ENCODE results near the gene RABGGTA. TPM values are rescaled to one million over a fixed set of nuclear protein-coding genes. Genes with fewer than 3 reads are reported as not detected.

Gene RABGGTA
- total and polyA plus RNA-seq, 9 of the 15 experiments (the other 6 are each of a cell fraction or from before 2014, with no cell fraction given) = 4.5 to 24.2 (median 15.5) TPM

GRCh38 chr14:24315807-24316596 lies 44.6 kb upstream of the RABGGTA start (continued):
- TF ChIP-seq, protein P1, sequence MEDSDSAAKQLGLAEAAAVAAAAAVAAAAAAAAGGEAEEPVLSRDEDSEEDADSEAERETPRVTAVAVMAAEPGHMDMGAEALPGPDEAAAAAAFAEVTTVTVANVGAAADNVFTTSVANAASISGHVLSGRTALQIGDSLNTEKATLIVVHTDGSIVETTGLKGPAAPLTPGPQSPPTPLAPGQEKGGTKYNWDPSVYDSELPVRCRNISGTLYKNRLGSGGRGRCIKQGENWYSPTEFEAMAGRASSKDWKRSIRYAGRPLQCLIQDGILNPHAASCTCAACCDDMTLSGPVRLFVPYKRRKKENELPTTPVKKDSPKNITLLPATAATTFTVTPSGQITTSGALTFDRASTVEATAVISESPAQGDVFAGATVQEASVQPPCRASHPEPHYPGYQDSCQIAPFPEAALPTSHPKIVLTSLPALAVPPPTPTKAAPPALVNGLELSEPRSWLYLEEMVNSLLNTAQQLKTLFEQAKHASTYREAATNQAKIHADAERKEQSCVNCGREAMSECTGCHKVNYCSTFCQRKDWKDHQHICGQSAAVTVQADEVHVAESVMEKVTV (CRISPR knock-in tag; IDR thresholded peaks at IDR 0.05) = no peak
- TF ChIP-seq MLX (CRISPR knock-in tag; conservative IDR thresholded peaks at IDR 0.05) (0 out of 4 replicates have a peak, but pooled peaks of 1 of the 2 experiments have one; percentile 55), ZNF41 (CRISPR knock-in tag; conservative IDR thresholded peaks at IDR 0.05) (0 out of 2 replicates have a peak, but pooled peaks have one; percentile 20), RHOXF2B (CRISPR knock-in tag; conservative IDR thresholded peaks at IDR 0.05) (no peak), HMG20B (CRISPR knock-in tag; IDR thresholded peaks at IDR 0.05) (no peak), MGA (IDR thresholded peaks at IDR 0.05) (peak; percentile 97), E2F4 (CRISPR knock-in tag; IDR thresholded peaks at IDR 0.05; ENCODE audit: low read depth) (0 out of 2 replicates have a peak, but pooled peaks have one; percentile 46), SAP30 (IDR thresholded peaks at IDR 0.05; ENCODE audit: borderline replicate concordance, insufficient read depth, low read depth, low read length, poor library complexity, severe bottlenecking) (no peak)
- TF ChIP-seq, protein P2, sequence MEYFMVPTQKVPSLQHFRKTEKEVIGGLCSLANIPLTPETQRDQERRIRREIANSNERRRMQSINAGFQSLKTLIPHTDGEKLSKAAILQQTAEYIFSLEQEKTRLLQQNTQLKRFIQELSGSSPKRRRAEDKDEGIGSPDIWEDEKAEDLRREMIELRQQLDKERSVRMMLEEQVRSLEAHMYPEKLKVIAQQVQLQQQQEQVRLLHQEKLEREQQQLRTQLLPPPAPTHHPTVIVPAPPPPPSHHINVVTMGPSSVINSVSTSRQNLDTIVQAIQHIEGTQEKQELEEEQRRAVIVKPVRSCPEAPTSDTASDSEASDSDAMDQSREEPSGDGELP (CRISPR knock-in tag; IDR thresholded peaks at IDR 0.05; ENCODE audit: borderline replicate concordance) = peak; percentile 83; the same call in 1 of the 2 replicates

Data from K562 (cell line).